Measurements from ENCODE around the gene NAP1L4.

NAP1L4 gene

GRCh38 chr11:2904153-2905052, 87.7 kb downstream of the NAP1L4 start:
- DNase-seq (ENCODE audit: low spot score): no peak

DNA sequence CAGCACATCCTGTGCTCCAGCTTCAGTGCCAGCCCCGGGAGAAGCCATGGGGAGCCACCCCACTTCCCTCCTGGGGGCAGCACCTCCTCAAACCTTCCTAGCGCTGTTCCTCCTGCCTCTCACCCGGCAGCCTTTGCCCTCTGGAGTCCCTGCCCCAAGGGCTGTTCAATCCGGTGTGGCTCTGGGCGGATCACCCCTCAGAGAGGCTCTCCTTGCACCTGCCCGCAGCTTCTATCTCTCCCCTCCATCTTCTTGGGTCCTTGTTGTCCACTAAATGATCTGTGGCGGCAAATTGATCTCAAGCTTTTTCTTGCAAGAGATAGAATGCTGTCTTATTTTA, 88.5 kb downstream of the NAP1L4 start:
- DNase-seq (ENCODE audit: low spot score): no peak

DNA sequence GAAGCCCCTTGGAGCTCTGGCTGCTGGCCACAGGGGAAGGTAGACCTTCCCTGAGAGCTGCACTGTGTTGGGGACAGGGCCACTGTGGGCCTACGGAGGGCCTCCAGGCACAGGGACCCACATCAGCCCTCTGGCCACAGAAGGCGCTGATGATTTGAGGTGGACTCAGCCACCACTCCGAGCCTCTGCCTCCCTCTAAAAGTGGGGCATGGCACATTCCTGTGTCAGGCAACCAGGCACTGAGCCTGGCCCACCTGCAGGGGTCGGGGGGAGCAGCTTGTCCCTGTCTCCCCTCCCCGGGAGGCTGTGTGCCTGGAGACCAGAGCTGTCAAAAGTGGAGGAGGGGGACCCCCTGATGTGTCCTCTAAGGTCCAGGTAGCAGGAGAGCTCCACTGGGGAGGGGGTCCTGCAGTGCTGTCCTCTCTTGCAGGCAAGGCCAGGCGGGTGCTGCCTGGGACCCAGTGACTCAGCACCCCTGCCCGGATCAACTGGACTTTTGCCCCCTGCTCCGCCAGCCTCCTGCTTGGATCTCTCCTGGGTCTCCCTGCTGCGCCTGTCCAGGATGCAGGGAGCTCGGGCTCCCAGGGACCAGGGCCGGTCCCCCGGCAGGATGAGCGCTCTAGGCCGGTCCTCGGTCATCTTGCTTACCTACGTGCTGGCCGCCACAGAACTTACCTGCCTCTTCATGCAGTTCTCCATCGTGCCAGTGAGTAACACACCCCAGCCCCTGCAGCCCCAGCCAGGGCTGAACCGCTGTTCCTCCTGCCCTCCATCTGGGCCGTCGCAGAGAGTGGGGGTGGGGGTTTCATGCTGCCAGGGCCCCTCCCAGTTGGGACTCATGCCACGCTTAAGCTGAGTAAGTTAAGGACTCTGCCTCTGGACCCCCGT, 89.1 kb downstream of the NAP1L4 start:
- DNase-seq (ENCODE audit: low spot score): no peak

- peak; percentile 88 for DNase-seq (ENCODE audit: low spot score)
Observed at GRCh38 chr11:2901854-2902783, 90.0 kb downstream of the NAP1L4 start.

DNA sequence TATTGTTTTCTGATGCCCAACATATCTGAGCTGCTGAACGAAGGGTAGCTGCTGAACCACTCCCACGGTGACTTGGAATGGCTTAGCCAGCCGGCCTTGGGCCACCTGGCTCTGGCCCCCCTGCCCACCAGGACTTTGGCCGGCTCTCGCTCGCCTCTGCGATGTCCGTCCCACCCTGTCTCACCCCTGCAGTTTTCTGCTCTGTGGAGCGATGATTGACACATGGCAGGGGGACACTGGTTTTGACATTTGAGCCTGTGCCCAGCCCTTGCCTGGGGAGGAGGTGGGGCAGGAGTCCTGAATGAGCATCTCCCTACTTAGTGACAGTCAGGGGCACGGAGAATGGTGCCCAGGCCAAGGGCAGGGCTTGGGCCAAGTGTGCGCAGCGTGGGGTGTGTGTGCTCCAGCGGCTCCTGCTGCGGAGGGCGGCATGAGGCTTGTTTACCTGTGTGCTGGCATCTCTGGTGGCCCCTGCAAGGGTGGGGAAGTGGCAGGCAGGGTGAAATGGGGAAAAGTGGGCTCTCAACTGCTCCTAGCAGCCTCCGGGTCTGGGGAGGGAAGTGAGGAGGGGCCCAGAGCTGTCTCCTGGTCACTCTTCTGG, 90.8 kb downstream of the NAP1L4 start:
- DNase-seq (ENCODE audit: low spot score): no peak

DNA sequence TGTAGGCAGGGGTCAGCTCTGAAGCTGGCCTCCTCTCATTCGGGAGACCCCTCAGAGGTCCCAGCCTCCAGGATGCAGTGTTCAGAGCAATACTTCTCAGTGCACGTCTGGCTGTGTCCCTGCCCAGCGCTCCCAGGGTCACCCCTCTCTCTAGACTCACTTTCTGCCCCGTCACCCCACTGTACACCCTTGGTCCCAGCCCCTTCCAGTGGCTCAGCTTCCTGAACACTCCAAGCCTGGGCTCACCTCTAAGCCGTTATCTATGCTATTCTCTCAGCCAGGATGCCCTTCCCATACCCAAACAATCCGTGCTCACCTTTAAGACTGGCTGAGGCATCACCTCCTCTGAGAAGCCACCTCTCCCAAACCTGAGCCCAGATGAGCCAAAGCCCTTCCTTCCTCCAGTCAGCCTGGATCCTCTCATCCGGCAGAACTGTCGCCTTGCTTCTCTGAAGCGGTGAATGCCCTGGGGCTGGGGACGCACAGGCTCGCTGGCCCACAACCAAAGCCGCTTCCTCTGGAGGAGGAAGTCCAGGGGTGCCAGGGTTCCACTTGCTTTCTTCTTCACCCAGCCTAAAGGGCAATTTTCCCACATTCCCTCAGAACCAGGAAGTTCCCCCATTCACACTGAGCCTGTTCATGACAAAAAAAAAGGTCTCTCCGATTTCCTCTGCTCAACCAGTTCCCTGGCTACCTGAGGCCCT, 92.9 kb downstream of the NAP1L4 start:
- peak; percentile 56 for DNase-seq (ENCODE audit: low spot score)

- DNase-seq (ENCODE audit: low spot score): no peak
Observed at GRCh38 chr11:2898366-2899079, 93.6 kb downstream of the NAP1L4 start.

DNA sequence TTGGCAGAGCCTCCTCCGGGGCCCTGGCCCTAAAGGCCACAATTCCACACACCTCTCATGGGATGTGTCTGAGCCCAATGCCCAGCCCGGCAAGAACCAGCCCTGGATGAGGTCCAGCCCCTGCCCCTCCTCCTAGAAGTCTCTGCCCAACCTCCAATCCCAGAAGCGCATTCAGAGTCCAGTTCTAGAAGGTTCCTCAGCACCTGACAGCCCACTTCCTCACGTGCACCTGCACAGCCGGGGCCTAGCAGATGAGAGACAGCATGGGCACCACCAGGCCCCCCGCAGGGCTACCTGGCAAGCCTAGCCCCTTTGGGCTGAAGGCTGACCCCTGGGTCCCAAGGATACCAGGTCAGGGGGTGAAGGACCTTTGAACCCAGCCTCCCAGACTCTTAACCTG, 95.1 kb downstream of the NAP1L4 start:
- DNase-seq (ENCODE audit: low spot score): no peak

DNA sequence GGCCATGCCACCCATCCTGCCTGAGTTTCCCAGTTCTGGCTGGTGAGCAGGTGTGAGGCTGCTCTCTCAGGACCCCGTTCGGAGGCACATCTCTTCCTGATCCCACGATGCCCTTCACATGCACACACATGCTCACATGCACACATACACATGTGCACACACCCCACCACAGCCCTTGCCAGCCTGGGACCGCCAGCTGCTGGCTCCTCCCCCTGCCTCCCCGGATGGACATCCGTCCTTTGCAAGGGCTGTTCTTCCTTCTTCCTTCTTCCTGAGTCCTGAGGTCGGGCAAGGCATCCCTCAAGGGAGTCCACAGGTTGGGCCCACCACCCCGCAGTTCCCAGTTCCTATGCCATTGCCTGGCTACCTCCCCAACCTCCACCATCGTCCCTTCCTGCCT, 96.1 kb downstream of the NAP1L4 start:
- DNase-seq (ENCODE audit: low spot score): no peak
